ENCODE results near the gene FAM234A.

- TF ChIP-seq, protein P1, sequence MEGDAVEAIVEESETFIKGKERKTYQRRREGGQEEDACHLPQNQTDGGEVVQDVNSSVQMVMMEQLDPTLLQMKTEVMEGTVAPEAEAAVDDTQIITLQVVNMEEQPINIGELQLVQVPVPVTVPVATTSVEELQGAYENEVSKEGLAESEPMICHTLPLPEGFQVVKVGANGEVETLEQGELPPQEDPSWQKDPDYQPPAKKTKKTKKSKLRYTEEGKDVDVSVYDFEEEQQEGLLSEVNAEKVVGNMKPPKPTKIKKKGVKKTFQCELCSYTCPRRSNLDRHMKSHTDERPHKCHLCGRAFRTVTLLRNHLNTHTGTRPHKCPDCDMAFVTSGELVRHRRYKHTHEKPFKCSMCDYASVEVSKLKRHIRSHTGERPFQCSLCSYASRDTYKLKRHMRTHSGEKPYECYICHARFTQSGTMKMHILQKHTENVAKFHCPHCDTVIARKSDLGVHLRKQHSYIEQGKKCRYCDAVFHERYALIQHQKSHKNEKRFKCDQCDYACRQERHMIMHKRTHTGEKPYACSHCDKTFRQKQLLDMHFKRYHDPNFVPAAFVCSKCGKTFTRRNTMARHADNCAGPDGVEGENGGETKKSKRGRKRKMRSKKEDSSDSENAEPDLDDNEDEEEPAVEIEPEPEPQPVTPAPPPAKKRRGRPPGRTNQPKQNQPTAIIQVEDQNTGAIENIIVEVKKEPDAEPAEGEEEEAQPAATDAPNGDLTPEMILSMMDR (conservative IDR thresholded peaks at IDR 0.05; ENCODE audit: low read length) = no peak
- TF ChIP-seq EZH2phosphoT487 (IDR thresholded peaks at IDR 0.05; ENCODE audit: borderline replicate concordance, low read depth, low read length) = no peak
Measured at GRCh38 chr16:228151-228851, 6.3 kb upstream of the FAM234A start.
